HepG2 (cell line): ENCODE results near the gene SYCP2. TPM values are rescaled to one million over a fixed set of nuclear protein-coding genes. Genes with fewer than 3 reads are reported as not detected.

Source experiments
- ATAC-seq: fragments of 200-7000 bp; cut with Tn5 transposase; 3 replicates; pipeline ENCODE4 v1.9.1; 2020; ENCODE audit warnings: mild to moderate bottlenecking, moderate library complexity
- BruUV-seq: library from RNA; stranded (reverse); fragments of 400-500 nt; replicated peaks from 2 replicates; lab custom pipeline; 2021; lab: Mats Ljungman, UMichigan
- CTCF ChIA-PET: fragments of 300-600 bp; formaldehyde crosslinking; extraction: SDS; loops from one replicate; lab custom pipeline; 2021; ENCODE audit warnings: low total read pairs, inconsistent platforms, low intra/inter-chr PET ratio; lab: Yijun Ruan, JAX
- POLR2A ChIA-PET: fragments of 350-600 bp; sonication (Branson Sonifier 250); formaldehyde crosslinking; loops from one replicate; lab custom pipeline; 2020; ENCODE audit warnings: antibody characterized with exemption, inconsistent platforms; lab: Yijun Ruan, JAX
- DNase-seq: peaks from one replicate; pipeline ENCODE4 v3.0.0-alpha.2; 2015; ENCODE audit warnings: low spot score
- FAIRE-seq: peaks from 3 replicates; lab custom pipeline; 2011; peaks lifted over from hg19 to GRCh38; lab: Jason Lieb, UNC
- H2AFZ ChIP-seq: one replicate; pipeline ENCODE4 v1.6.1; 2011; ENCODE audit warnings: low read length, inconsistent platforms
- H3K27ac ChIP-seq: fragments of 300-600 bp; 3 replicates; pipeline ENCODE4 v1.8.0; 2011; ENCODE audit warnings: mixed run types, mild to moderate bottlenecking, mixed read lengths, low read length, inconsistent platforms; ENCODE audit not compliant: insufficient read depth; ENCODE audit errors: extremely low read length
- H3K27me3 ChIP-seq, 2 experiments: fragments of 200-600 bp in 1 of 2; 2 replicates in 1 of 2; 3 replicates in 1 of 2; pipeline versions ENCODE4 v1.6.0 to v1.8.0; 2011; ENCODE audit warnings: low read length in 2 of 2, mild to moderate bottlenecking in 2 of 2, moderate library complexity in 2 of 2, inconsistent platforms in 1 of 2; ENCODE audit not compliant: insufficient read depth in 2 of 2, control insufficient read depth in 1 of 2
- H3K36me3 ChIP-seq, 2 experiments: fragments of 200-600 bp in 1 of 2; replicated peaks in 1 of 2; 2 replicates in 1 of 2; 3 replicates in 1 of 2; pipeline versions ENCODE4 v1.5.1 to v1.8.0; 2011; ENCODE audit warnings: low read length in 2 of 2, inconsistent platforms in 1 of 2; ENCODE audit not compliant: insufficient read depth in 2 of 2, control insufficient read depth in 1 of 2
- H3K4me1 ChIP-seq: 2 replicates; pipeline ENCODE4 v1.5.1; 2012; ENCODE audit warnings: low read length, inconsistent platforms; ENCODE audit not compliant: insufficient read depth
- H3K4me2 ChIP-seq: 2 replicates; pipeline ENCODE4 v1.6.0; 2011; ENCODE audit warnings: low read depth, low read length, inconsistent platforms
- H3K4me3 ChIP-seq, 3 experiments: fragments of 200-600 bp in 1 of 3; sonication (generic), shearing (Covaris generic) in 1 of 3; replicated peaks in 1 of 3; 2 replicates each; pipeline ENCODE4 v1.5.1; 2011 to 2016; ENCODE audit warnings: low read length in 3 of 3, inconsistent platforms in 2 of 3, low read depth in 2 of 3, mild to moderate bottlenecking in 2 of 3, control low read depth in 1 of 3, mixed read lengths in 1 of 3; ENCODE audit not compliant: insufficient read depth in 1 of 3
- H3K79me2 ChIP-seq: one replicate; pipeline ENCODE4 v1.6.1; 2011; ENCODE audit warnings: low read length, inconsistent platforms; ENCODE audit not compliant: insufficient read depth
- H3K9ac ChIP-seq: 2 replicates; pipeline ENCODE4 v1.6.0; 2011; ENCODE audit warnings: mild to moderate bottlenecking, low read depth, low read length, inconsistent platforms; ENCODE audit not compliant: insufficient read depth
- H3K9me3 ChIP-seq: 2 replicates; pipeline ENCODE4 v1.5.1; 2012; ENCODE audit warnings: mild to moderate bottlenecking, low read length
- H4K20me1 ChIP-seq: 2 replicates; pipeline ENCODE4 v1.6.0; 2011; ENCODE audit warnings: inconsistent platforms, mild to moderate bottlenecking, low read length, moderate library complexity; ENCODE audit not compliant: insufficient read depth
- ATF7 ChIP-seq, 2 experiments: fragments of 450-650 bp in 1 of 2; sonication (generic) in 1 of 2; formaldehyde crosslinking in 1 of 2; IDR thresholded peaks; 2 replicates each; pipeline versions ENCODE4 v1.4.0 to v1.6.1; 2016 to 2020; ENCODE audit warnings: antibody characterized with exemption in 1 of 2, mild to moderate bottlenecking in 1 of 2, missing genetic modification reagents in 1 of 2
- CEBPG ChIP-seq: IDR thresholded peaks from 2 replicates; pipeline ENCODE4 v1.6.1; 2016
- FIP1L1 ChIP-seq: fragments of 200-400 bp; formaldehyde crosslinking; IDR thresholded peaks from 2 replicates; pipeline ENCODE4 v1.6.1; 2018; ENCODE audit warnings: low read depth, mild to moderate bottlenecking, low read length, moderate library complexity, borderline replicate concordance; ENCODE audit not compliant: insufficient read depth
- HCFC1 ChIP-seq: fragments of 150-350 bp; IDR thresholded peaks from 2 replicates; pipeline ENCODE4 v1.6.1; 2014; ENCODE audit warnings: low read depth, low read length
- HNF4G ChIP-seq, 2 experiments: sonication (generic) in 1 of 2; formaldehyde crosslinking in 1 of 2; IDR thresholded peaks; 2 replicates each; pipeline versions ENCODE4 v1.4.0 to v1.6.1; 2011 to 2020; ENCODE audit warnings: borderline replicate concordance in 2 of 2, low read depth in 2 of 2, mild to moderate bottlenecking in 2 of 2, low read length in 1 of 2, missing genetic modification reagents in 1 of 2, moderate library complexity in 1 of 2
- HOXA7 ChIP-seq: sonication (generic); formaldehyde crosslinking; IDR thresholded peaks from 2 replicates; pipeline ENCODE4 v1.8.1; 2022; ENCODE audit warnings: mild to moderate bottlenecking, missing genetic modification reagents, moderate library complexity
- MAFG ChIP-seq: sonication (generic); formaldehyde crosslinking; IDR thresholded peaks from 2 replicates; pipeline ENCODE4 v1.5.1; 2020; ENCODE audit warnings: mild to moderate bottlenecking, missing genetic modification reagents
- MED8 ChIP-seq: sonication (generic); formaldehyde crosslinking; IDR thresholded peaks from 2 replicates; pipeline ENCODE4 v1.8.1; 2023; ENCODE audit warnings: mild to moderate bottlenecking, missing genetic modification reagents; ENCODE audit not compliant: insufficient replicate concordance
- NR3C1 ChIP-seq: sonication (generic); formaldehyde crosslinking; IDR thresholded peaks from 2 replicates; pipeline ENCODE4 v1.4.0; 2020; ENCODE audit warnings: missing genetic modification reagents
- RAD21 ChIP-seq: fragments of 450-650 bp; formaldehyde crosslinking; IDR thresholded peaks from 2 replicates; pipeline ENCODE4 v1.5.0; 2020; ENCODE audit warnings: mild to moderate bottlenecking
- TFAP4 ChIP-seq: sonication (generic); IDR thresholded peaks from 2 replicates; pipeline ENCODE4 v1.6.1; 2016; ENCODE audit warnings: low read depth, borderline replicate concordance
- YY1 ChIP-seq: IDR thresholded peaks from 2 replicates; pipeline ENCODE4 v1.6.1; 2011; ENCODE audit warnings: low read length, low read depth, moderate library complexity, mild to moderate bottlenecking; ENCODE audit not compliant: insufficient read depth, insufficient replicate concordance
- ZEB1 ChIP-seq: IDR thresholded peaks from 2 replicates; pipeline ENCODE4 v1.6.1; 2012; ENCODE audit warnings: mild to moderate bottlenecking, low read depth, inconsistent platforms; ENCODE audit not compliant: insufficient replicate concordance
- ZNF274 ChIP-seq: sonication (generic); formaldehyde crosslinking; IDR thresholded peaks from 2 replicates; pipeline ENCODE4 v1.5.1; 2020; ENCODE audit warnings: mild to moderate bottlenecking, missing genetic modification reagents
- ZNF431 ChIP-seq: sonication (generic); formaldehyde crosslinking; IDR thresholded peaks from 2 replicates; pipeline ENCODE4 v1.9.0; 2022; ENCODE audit warnings: missing genetic modification reagents, low read depth, mild to moderate bottlenecking, borderline replicate concordance
- ZNF609 ChIP-seq: sonication (generic); formaldehyde crosslinking; IDR thresholded peaks from 2 replicates; pipeline ENCODE4 v1.4.0; 2020; ENCODE audit warnings: mild to moderate bottlenecking, missing genetic modification reagents, borderline replicate concordance
- WGBS: methylation state at CpG from one replicate; pipeline ENCODE4 v1.1.6; 2017; ENCODE audit warnings: low lambda C conversion rate; 5-methylcytosine and 5-hydroxymethylcytosine counted together
- in situ Hi-C: cut with HindIII; loops from 2 replicates; pipeline ENCODE4 v1.10.0; 2017; ENCODE audit warnings: low pct_unique_long_range_greater_than_20kb; ENCODE audit not compliant: extremely low pct_ligation_motif_present
- intact Hi-C: fragments of 100-400 bp; cut with micrococcal nuclease; formaldehyde crosslinking; loops from one replicate; pipeline ENCODE4 v1.10.0; 2022; ENCODE audit not compliant: unreplicated experiment
- polyA plus RNA-seq, 8 experiments: library from polyadenylated mRNA; depleted of rRNA in 3 of 8; stranded (reverse) in 7 of 8; unstranded in 1 of 8; fragments of >200 nt; fragmentation: Illumina TruSeq in 4 of 8; extraction: Trizol in 4 of 8; gene quantifications; 2 replicates each; pipeline versions ENCODE4 v1.2.1 to v1.2.3, GENCODE V29; 2011 to 2016; ENCODE audit warnings: low read depth in 4 of 8, missing spikeins in 1 of 8, mixed read lengths in 1 of 8; ENCODE audit not compliant: insufficient read depth in 1 of 8
- total RNA-seq, 5 experiments: library from RNA; depleted of rRNA; stranded (reverse); fragments of >200 nt; fragmentation: Illumina TruSeq; extraction: Trizol; gene quantifications; 2 replicates each; pipeline ENCODE4 v1.2.3, GENCODE V29; 2016; ENCODE audit warnings: low read depth in 1 of 5
- TF ChIP-seq, protein P1 (sequence below): sonication (generic); formaldehyde crosslinking; IDR thresholded peaks from 2 replicates; pipeline ENCODE4 v1.4.0; 2020; ENCODE audit warnings: missing genetic modification reagents, borderline replicate concordance
- TF ChIP-seq, protein P2 (sequence below): sonication (generic); formaldehyde crosslinking; IDR thresholded peaks from 2 replicates; pipeline ENCODE4 v1.8.1; 2023; ENCODE audit warnings: missing genetic modification reagents, mild to moderate bottlenecking, borderline replicate concordance

The SYCP2 gene
- total and polyA plus RNA-seq, 2 of the 13 experiments (the other 11 are each of a cell fraction or from before 2014, with no cell fraction given) = 0.07 to 0.24 TPM

GRCh38 chr20:59839400-59839799 is 94.0 kb downstream of the SYCP2 start:
- Histone ChIP-seq H3K4me1 (no peaks in the 10 kb centered on the region), H3K4me2 (no peak overlapping the region), H2AFZ (no peak overlapping the region), H3K4me3 (no peak overlapping the region), H3K27me3 (peaks cover 4 to 26% of the 10 kb centered on the region in 2 experiments; a peak in 3 of 5 replicates), H3K79me2 (no peaks in the 10 kb centered on the region), H3K9me3 (no peaks in the 10 kb centered on the region), H4K20me1 (no peaks in the 10 kb centered on the region), H3K27ac (no peak overlapping the region), H3K9ac (no peak overlapping the region), H3K36me3 (no peaks in the 10 kb centered on the region)
- no peak for FAIRE-seq
- WGBS = 3% methylated on average over 5 of the region's 5 CpGs
- ChIA-PET POLR2A (no interaction called here), CTCF (no interaction called here)
- no peak for DNase-seq
- no TSS peak for BruUV-seq
- intact Hi-C loops (no loop called here), in situ Hi-C loops (no loop called here)
- no peak for ATAC-seq
- TF ChIP-seq ZEB1 (no peak), HNF4G (IDR thresholded peaks at IDR 0.05; ENCODE audit: borderline replicate concordance, low read depth, low read length) (no peak), HNF4G (CRISPR knock-in tag; IDR thresholded peaks at IDR 0.05; ENCODE audit: borderline replicate concordance, low read depth) (no peak), FIP1L1 (no peak), ZNF274 (CRISPR knock-in tag) (no peak), NR3C1 (no peak), ZNF609 (CRISPR knock-in tag) (no peak), CEBPG (CRISPR knock-in tag) (no peak), ZNF431 (CRISPR knock-in tag) (no peak), ATF7 (IDR thresholded peaks at IDR 0.05) (no peak), ATF7 (CRISPR knock-in tag; IDR thresholded peaks at IDR 0.05) (no peak), RAD21 (CRISPR knock-in tag) (no peak), YY1 (no peak), HCFC1 (no peak), MED8 (no peak), MAFG (no peak), TFAP4 (no peak), HOXA7 (CRISPR knock-in tag) (no peak)
- TF ChIP-seq, protein P1, sequence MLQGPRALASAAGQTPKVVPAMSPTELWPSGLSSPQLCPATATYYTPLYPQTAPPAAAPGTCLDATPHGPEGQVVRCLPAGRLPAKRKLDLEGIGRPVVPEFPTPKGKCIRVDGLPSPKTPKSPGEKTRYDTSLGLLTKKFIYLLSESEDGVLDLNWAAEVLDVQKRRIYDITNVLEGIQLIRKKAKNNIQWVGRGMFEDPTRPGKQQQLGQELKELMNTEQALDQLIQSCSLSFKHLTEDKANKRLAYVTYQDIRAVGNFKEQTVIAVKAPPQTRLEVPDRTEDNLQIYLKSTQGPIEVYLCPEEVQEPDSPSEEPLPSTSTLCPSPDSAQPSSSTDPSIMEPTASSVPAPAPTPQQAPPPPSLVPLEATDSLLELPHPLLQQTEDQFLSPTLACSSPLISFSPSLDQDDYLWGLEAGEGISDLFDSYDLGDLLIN (CRISPR knock-in tag) = no peak
- TF ChIP-seq, protein P2, sequence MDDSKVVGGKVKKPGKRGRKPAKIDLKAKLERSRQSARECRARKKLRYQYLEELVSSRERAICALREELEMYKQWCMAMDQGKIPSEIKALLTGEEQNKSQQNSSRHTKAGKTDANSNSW (CRISPR knock-in tag) = no peak
